Mesothelial cell of epicardium (in vitro differentiated cells): ENCODE measurements around the gene ITGB4. TPM values are rescaled to one million over a fixed set of nuclear protein-coding genes. Genes with fewer than 3 reads are reported as not detected.

Experiments used
- DNase-seq, 2 experiments: peaks; one replicate each; pipeline ENCODE4 v3.0.0; 2021; ENCODE audit warnings: low spot score in 2 of 2; ENCODE audit not compliant: unreplicated experiment in 2 of 2
- H3K27ac Mint-ChIP-seq: 2 replicates; pipeline ENCODE4 v1.8.0; 2021; ENCODE audit warnings: mixed read lengths
- H3K27me3 Mint-ChIP-seq: 2 replicates; pipeline ENCODE4 v1.8.0; 2021; ENCODE audit warnings: low read depth, mixed read lengths
- H3K36me3 Mint-ChIP-seq: 2 replicates; pipeline ENCODE4 v1.8.0; 2021; ENCODE audit warnings: mixed read lengths
- H3K4me1 Mint-ChIP-seq: 2 replicates; pipeline ENCODE4 v1.8.0; 2021; ENCODE audit warnings: mixed read lengths
- H3K4me3 Mint-ChIP-seq: 2 replicates; pipeline ENCODE4 v1.8.0; 2021; ENCODE audit warnings: mild to moderate bottlenecking, moderate library complexity, mixed read lengths
- H3K9me3 Mint-ChIP-seq: 2 replicates; pipeline ENCODE4 v1.8.0; 2021; ENCODE audit warnings: mixed read lengths
- total RNA-seq: library from RNA; stranded (reverse); gene quantifications from 3 replicates; pipeline ENCODE4 v1.2.1, GENCODE V29; 2021
- TF ChIP-seq, protein P1 (sequence below): fragments of 200-600 bp; sonication (generic); IDR thresholded peaks from one replicate; pipeline ENCODE4 v1.5.0; 2021; ENCODE audit warnings: antibody characterized with exemption; ENCODE audit not compliant: unreplicated experiment

Gene ITGB4
- total RNA-seq, 1 donor from 2014 or later, result 117 TPM

DNA sequence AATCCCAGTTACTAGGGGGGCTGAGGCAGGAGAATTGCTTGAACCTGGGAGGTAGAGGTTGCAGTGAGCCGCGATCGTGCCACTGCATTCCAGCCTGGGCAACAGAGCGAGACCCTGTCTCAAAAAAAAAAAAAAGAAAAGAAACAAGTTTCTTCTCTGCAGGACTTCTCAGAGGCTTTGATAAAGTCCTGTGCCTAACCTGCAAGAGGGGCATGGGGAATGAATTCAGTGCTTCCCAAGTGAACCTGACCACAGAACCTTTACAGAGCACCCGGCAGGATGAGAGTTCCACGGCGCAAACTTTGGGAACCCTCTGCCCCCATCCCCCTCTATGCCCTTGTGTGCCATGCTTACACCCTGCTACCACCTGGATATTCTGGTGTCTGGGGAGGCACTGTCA, 17.9 kb downstream of the ITGB4 start:
- no peak overlapping the region for H3K4me3 Mint-ChIP-seq
- no peak for DNase-seq
- no peaks in the 10 kb centered on the region for H3K9me3 Mint-ChIP-seq
- peaks cover 11% of the 10 kb centered on the region for H3K36me3 Mint-ChIP-seq
- no peaks in the 10 kb centered on the region for H3K4me1 Mint-ChIP-seq
- no peaks in the 10 kb centered on the region for H3K27me3 Mint-ChIP-seq
- no peak overlapping the region for H3K27ac Mint-ChIP-seq
- TF ChIP-seq, protein P1, sequence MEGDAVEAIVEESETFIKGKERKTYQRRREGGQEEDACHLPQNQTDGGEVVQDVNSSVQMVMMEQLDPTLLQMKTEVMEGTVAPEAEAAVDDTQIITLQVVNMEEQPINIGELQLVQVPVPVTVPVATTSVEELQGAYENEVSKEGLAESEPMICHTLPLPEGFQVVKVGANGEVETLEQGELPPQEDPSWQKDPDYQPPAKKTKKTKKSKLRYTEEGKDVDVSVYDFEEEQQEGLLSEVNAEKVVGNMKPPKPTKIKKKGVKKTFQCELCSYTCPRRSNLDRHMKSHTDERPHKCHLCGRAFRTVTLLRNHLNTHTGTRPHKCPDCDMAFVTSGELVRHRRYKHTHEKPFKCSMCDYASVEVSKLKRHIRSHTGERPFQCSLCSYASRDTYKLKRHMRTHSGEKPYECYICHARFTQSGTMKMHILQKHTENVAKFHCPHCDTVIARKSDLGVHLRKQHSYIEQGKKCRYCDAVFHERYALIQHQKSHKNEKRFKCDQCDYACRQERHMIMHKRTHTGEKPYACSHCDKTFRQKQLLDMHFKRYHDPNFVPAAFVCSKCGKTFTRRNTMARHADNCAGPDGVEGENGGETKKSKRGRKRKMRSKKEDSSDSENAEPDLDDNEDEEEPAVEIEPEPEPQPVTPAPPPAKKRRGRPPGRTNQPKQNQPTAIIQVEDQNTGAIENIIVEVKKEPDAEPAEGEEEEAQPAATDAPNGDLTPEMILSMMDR, result no peak

DNA sequence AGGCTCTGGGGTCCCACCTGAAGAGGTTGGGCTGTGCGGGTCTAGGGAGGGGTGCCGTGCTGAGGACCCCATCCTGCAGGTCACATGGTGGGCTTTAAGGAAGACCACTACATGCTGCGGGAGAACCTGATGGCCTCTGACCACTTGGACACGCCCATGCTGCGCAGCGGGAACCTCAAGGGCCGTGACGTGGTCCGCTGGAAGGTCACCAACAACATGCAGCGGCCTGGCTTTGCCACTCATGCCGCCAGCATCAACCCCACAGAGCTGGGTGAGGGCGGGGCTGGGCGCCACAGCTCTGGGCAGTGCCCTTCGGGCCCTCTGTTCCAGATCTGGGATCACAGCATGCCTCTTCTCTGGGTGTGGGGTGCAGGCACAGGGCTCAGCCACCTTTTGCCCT, 18.5 kb downstream of the ITGB4 start:
- Mint-ChIP-seq H3K9me3 (no peaks in the 10 kb centered on the region), H3K27me3 (no peaks in the 10 kb centered on the region), H3K27ac (no peak overlapping the region), H3K4me1 (no peaks in the 10 kb centered on the region), H3K4me3 (no peak overlapping the region), H3K36me3 (peaks cover 9% of the 10 kb centered on the region)
- TF ChIP-seq, protein P1, result no peak
- no peak for DNase-seq

DNA sequence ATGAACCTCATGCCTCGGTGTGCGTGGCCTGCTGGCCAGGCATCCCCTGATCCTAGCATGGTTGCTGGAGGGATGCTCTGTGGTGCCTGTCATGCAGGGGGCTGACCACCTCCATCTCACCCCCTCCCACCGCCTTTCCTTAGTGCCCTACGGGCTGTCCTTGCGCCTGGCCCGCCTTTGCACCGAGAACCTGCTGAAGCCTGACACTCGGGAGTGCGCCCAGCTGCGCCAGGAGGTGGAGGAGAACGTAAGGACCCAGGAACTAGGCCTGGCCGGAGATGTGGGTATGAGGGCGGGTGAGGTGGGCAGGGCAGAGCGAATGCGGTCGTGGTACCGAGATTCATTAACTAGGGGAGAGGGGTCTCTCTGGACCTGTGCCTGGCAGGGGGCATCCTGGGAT, 19.0 kb downstream of the ITGB4 start:
- no peak overlapping the region for H3K4me3 Mint-ChIP-seq
- H3K27ac Mint-ChIP-seq, result no peak overlapping the region
- no peaks in the 10 kb centered on the region for H3K27me3 Mint-ChIP-seq
- no peaks in the 10 kb centered on the region for H3K9me3 Mint-ChIP-seq
- DNase-seq, result no peak
- no peaks in the 10 kb centered on the region for H3K4me1 Mint-ChIP-seq
- TF ChIP-seq, protein P1, result no peak
- H3K36me3 Mint-ChIP-seq, result peaks cover 9% of the 10 kb centered on the region

DNA sequence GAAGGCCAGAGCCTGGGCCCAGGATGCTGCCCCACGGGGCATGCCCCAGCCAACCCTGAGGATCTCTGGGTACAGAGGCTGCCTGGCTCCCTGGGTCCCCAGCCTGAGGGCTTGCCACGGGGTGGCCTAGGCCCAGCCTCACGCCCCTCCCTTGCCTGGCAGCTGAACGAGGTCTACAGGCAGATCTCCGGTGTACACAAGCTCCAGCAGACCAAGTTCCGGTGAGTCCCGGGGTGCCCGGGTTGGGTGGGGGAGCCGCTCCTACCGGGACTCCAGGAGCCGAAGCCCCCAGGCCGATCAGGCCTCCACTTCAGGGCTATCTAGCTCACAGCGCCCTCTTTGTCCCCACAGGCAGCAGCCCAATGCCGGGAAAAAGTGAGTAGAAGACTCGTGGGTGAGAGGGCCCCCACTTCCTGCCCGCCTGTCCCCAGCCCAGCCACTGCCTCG, 19.4 kb downstream of the ITGB4 start:
- TF ChIP-seq, protein P1, result no peak
- DNase-seq, result no peak
- H3K27me3 Mint-ChIP-seq, result no peaks in the 10 kb centered on the region
- no peak overlapping the region for H3K27ac Mint-ChIP-seq
- H3K9me3 Mint-ChIP-seq, result no peaks in the 10 kb centered on the region
- peaks cover 7% of the 10 kb centered on the region for H3K36me3 Mint-ChIP-seq
- no peak overlapping the region for H3K4me3 Mint-ChIP-seq
- no peaks in the 10 kb centered on the region for H3K4me1 Mint-ChIP-seq

DNA sequence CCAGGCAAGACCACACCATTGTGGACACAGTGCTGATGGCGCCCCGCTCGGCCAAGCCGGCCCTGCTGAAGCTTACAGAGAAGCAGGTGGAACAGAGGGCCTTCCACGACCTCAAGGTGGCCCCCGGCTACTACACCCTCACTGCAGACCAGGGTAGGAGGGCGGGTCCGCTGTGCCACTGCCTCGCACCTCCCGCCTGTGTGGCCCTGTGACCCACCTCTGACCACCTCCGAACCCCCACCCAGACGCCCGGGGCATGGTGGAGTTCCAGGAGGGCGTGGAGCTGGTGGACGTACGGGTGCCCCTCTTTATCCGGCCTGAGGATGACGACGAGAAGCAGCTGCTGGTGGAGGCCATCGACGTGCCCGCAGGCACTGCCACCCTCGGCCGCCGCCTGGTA, 21.1 kb downstream of the ITGB4 start:
- Mint-ChIP-seq H3K4me1 (no peaks in the 10 kb centered on the region), H3K36me3 (peaks cover 4% of the 10 kb centered on the region), H3K9me3 (no peaks in the 10 kb centered on the region), H3K4me3 (no peak overlapping the region), H3K27ac (no peak overlapping the region), H3K27me3 (no peaks in the 10 kb centered on the region)
- no peak for DNase-seq
- TF ChIP-seq, protein P1, result no peak

DNA sequence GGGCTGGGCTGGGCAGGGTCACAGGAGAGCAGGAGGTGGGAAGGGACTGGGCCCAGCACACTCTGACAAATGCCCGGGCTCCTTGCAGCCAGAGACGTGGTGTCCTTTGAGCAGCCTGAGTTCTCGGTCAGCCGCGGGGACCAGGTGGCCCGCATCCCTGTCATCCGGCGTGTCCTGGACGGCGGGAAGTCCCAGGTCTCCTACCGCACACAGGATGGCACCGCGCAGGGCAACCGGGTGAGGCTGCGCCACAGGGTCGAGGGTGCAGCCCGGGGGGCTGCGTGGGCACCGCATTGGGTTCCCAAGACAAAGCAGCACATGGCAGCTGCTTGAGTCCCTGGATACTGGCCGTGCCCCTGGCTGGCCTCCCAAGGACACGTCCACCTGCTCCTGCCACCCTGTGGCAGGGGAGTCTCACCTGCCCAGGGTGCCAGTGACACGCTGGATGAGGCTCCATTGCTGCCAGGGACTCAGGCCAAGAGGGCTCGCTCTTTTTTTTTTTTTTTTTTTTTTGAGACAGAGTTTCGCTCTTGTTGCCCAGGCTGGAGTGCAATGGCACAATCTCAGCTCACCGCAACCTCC, 22.5 kb downstream of the ITGB4 start:
- Mint-ChIP-seq H3K36me3 (peaks cover 7% of the 10 kb centered on the region), H3K27ac (no peak overlapping the region), H3K9me3 (no peaks in the 10 kb centered on the region), H3K4me1 (no peaks in the 10 kb centered on the region), H3K27me3 (no peaks in the 10 kb centered on the region), H3K4me3 (no peak overlapping the region)
- TF ChIP-seq, protein P1, result no peak
- DNase-seq, result no peak
